ENCODE measurements around the gene PLEKHA7.

GRCh38 chr11:16921019-16921418 lies 93.2 kb downstream of the PLEKHA7 start:
- TF ChIP-seq CTCF (IDR thresholded peaks at IDR 0.05; ENCODE audit: low read depth, low read length, poor library complexity, severe bottlenecking) (no peak), EZH2phosphoT487 (IDR thresholded peaks at IDR 0.05; ENCODE audit: borderline replicate concordance, low read length) (no peak)

All from DOHH2 (cell line).